GM19372 (cell line): Measurements from ENCODE around the gene RNF217.

Source experiments
- ATAC-seq: cut with Tn5 transposase; IDR thresholded peaks from one replicate; pipeline ENCODE4 v1.9.1; 2021; ENCODE audit warnings: mild to moderate bottlenecking, low read depth, moderate library complexity; ENCODE audit not compliant: unreplicated experiment

The RNF217 gene

GRCh38 chr6:125094563-125094962 is 132.3 kb downstream of the RNF217 start:
- no peak for ATAC-seq

GRCh38 chr6:125095580-125096301 is 133.5 kb downstream of the RNF217 start:
- ATAC-seq = no peak

- no peak for ATAC-seq
Observed at GRCh38 chr6:125097186-125097585, 134.9 kb downstream of the RNF217 start.

GRCh38 chr6:125098253-125098652 is 136.0 kb downstream of the RNF217 start:
- ATAC-seq = no peak

- ATAC-seq = peak; percentile 69
Observed at GRCh38 chr6:125099211-125100073, 137.2 kb downstream of the RNF217 start.

GRCh38 chr6:125100074-125100652 is 137.9 kb downstream of the RNF217 start:
- ATAC-seq = no peak

- ATAC-seq = no peak
Observed at GRCh38 chr6:125101128-125101527, 138.9 kb downstream of the RNF217 start.

GRCh38 chr6:125101631-125102030 is 139.4 kb downstream of the RNF217 start:
- no peak for ATAC-seq

GRCh38 chr6:125102411-125102810 is 140.2 kb downstream of the RNF217 start:
- no peak for ATAC-seq

GRCh38 chr6:125102891-125103290 is 140.7 kb downstream of the RNF217 start:
- no peak for ATAC-seq

- ATAC-seq = no peak
Observed at GRCh38 chr6:125104425-125104824, 142.2 kb downstream of the RNF217 start.

GRCh38 chr6:125107048-125107447 is 144.8 kb downstream of the RNF217 start:
- no peak for ATAC-seq

- no peak for ATAC-seq
Observed at GRCh38 chr6:125107896-125108295, 145.7 kb downstream of the RNF217 start.

GRCh38 chr6:125110056-125110455 is 147.8 kb downstream of the RNF217 start:
- no peak for ATAC-seq

- ATAC-seq = no peak
Observed at GRCh38 chr6:125111219-125111983, 149.2 kb downstream of the RNF217 start.

GRCh38 chr6:125112934-125113333 is 150.7 kb downstream of the RNF217 start:
- no peak for ATAC-seq

- ATAC-seq = no peak
Observed at GRCh38 chr6:125114248-125114858, 152.1 kb downstream of the RNF217 start.

- ATAC-seq = no peak
Observed at GRCh38 chr6:125116170-125116569, 153.9 kb downstream of the RNF217 start.

GRCh38 chr6:125116710-125117109 is 154.5 kb downstream of the RNF217 start:
- no peak for ATAC-seq

- no peak for ATAC-seq
Observed at GRCh38 chr6:125117818-125118217, 155.6 kb downstream of the RNF217 start.
